Measurements from ENCODE around the gene LGALS9. TPM values are rescaled to one million over a fixed set of nuclear protein-coding genes. Genes with fewer than 3 reads are reported as not detected.

LGALS9 gene
- total and polyA plus RNA-seq, 2 experiments from 2014 or later = 3.2 to 4.1 TPM

DNA sequence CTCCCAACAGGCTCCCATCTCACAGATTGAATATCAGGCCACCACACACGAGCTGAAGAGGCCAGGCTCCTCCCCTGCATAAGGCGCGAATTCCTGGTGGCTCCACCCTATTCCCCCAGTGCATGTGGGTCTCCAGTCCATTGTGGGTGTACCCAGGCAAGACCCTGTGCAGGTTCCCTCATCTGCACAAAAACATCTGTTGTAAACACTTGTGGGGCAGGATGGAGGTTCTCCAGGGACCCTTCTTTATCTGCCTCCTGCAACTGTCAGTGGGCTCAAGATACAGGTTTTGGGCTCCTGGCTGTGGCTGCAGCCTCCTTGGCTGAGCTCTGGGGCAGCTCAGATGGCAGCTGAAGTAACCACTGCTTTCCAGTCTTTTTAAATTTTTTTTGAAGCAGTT lies 17.6 kb upstream of the LGALS9 start:
- Histone ChIP-seq H3K9me3 (ENCODE audit: low read depth) (no peaks in the 10 kb centered on the region), H3K4me3 (no peak overlapping the region), H3K27ac (no peak overlapping the region), H2AFZ (no peak overlapping the region), H3K4me2 (ENCODE audit: unreplicated experiment) (no peak overlapping the region), H3F3A (ENCODE audit: insufficient read depth) (no peaks in the 10 kb centered on the region), H3K9ac (no peak overlapping the region), H3K4me1 (ENCODE audit: insufficient read depth) (no peaks in the 10 kb centered on the region), H3K36me3 (ENCODE audit: low read depth) (no peaks in the 10 kb centered on the region), H3K9me2 (ENCODE audit: insufficient read depth) (no peaks in the 10 kb centered on the region), H4K20me1 (ENCODE audit: insufficient read depth) (no peaks in the 10 kb centered on the region), H3K79me2 (ENCODE audit: insufficient read depth) (no peaks in the 10 kb centered on the region), H3K27me3 (replicated peaks; ENCODE audit: insufficient read depth) (no peaks in the 10 kb centered on the region)
- TF ChIP-seq EZH2 (IDR thresholded peaks at IDR 0.05; ENCODE audit: insufficient read depth, poor library complexity, severe bottlenecking) (no peak), EZH2phosphoT487 (IDR thresholded peaks at IDR 0.05; ENCODE audit: insufficient read depth, low read depth) (no peak)
- no peak for DNase-seq
- in situ Hi-C loops (cut with MboI) = no loop called here
- WGBS, 2 experiments (ENCODE audit: low coverage in 1 of 2, low lambda C conversion rate in 2 of 2, missing lambda C conversion rate in 2 of 2) = 84 to 92% methylated on average over 3 of the region's 3 CpGs

- TF ChIP-seq EZH2phosphoT487 (IDR thresholded peaks at IDR 0.05; ENCODE audit: insufficient read depth, low read depth) (no peak), EZH2 (IDR thresholded peaks at IDR 0.05; ENCODE audit: insufficient read depth, poor library complexity, severe bottlenecking) (no peak)
- Histone ChIP-seq H3K9me2 (ENCODE audit: insufficient read depth) (no peaks in the 10 kb centered on the region), H3K9me3 (ENCODE audit: low read depth) (no peaks in the 10 kb centered on the region), H3K36me3 (ENCODE audit: low read depth) (no peaks in the 10 kb centered on the region), H3K4me1 (ENCODE audit: insufficient read depth) (no peaks in the 10 kb centered on the region), H3F3A (ENCODE audit: insufficient read depth) (no peaks in the 10 kb centered on the region), H3K4me2 (ENCODE audit: unreplicated experiment) (no peak overlapping the region), H3K9ac (no peak overlapping the region), H3K27ac (no peak overlapping the region), H3K79me2 (ENCODE audit: insufficient read depth) (no peaks in the 10 kb centered on the region), H3K4me3 (no peak overlapping the region), H2AFZ (no peak overlapping the region), H3K27me3 (replicated peaks; ENCODE audit: insufficient read depth) (no peaks in the 10 kb centered on the region), H4K20me1 (ENCODE audit: insufficient read depth) (no peaks in the 10 kb centered on the region)
- WGBS, 2 experiments (ENCODE audit: low coverage in 1 of 2, low lambda C conversion rate in 2 of 2, missing lambda C conversion rate in 2 of 2) = 95 to 100% methylated on average over 1 of the region's 1 CpG
- DNase-seq = no peak
- in situ Hi-C loops (cut with MboI) = no loop called here
Measured at GRCh38 chr17:27615121-27615520, 15.9 kb upstream of the LGALS9 start.

GRCh38 chr17:27616414-27616813 lies 14.6 kb upstream of the LGALS9 start:
- Histone ChIP-seq H3K9me2 (ENCODE audit: insufficient read depth) (no peaks in the 10 kb centered on the region), H3K4me2 (ENCODE audit: unreplicated experiment) (no peak overlapping the region), H3K36me3 (ENCODE audit: low read depth) (no peaks in the 10 kb centered on the region), H3K27ac (no peak overlapping the region), H3F3A (ENCODE audit: insufficient read depth) (no peaks in the 10 kb centered on the region), H3K9me3 (ENCODE audit: low read depth) (no peaks in the 10 kb centered on the region), H3K27me3 (replicated peaks; ENCODE audit: insufficient read depth) (no peaks in the 10 kb centered on the region), H3K4me1 (ENCODE audit: insufficient read depth) (no peaks in the 10 kb centered on the region), H4K20me1 (ENCODE audit: insufficient read depth) (no peaks in the 10 kb centered on the region), H3K79me2 (ENCODE audit: insufficient read depth) (no peaks in the 10 kb centered on the region), H3K9ac (no peak overlapping the region), H3K4me3 (no peak overlapping the region), H2AFZ (no peak overlapping the region)
- no peak for DNase-seq
- in situ Hi-C loops (cut with MboI) = no loop called here
- WGBS, 2 experiments (ENCODE audit: low coverage in 1 of 2, low lambda C conversion rate in 2 of 2, missing lambda C conversion rate in 2 of 2) = 86 to 91% methylated on average over 4 of the region's 4 CpGs
- TF ChIP-seq EZH2phosphoT487 (IDR thresholded peaks at IDR 0.05; ENCODE audit: insufficient read depth, low read depth) (no peak), EZH2 (IDR thresholded peaks at IDR 0.05; ENCODE audit: insufficient read depth, poor library complexity, severe bottlenecking) (no peak)

GRCh38 chr17:27618417-27618816 lies 12.6 kb upstream of the LGALS9 start:
- 92 to 97% methylated on average over 8 of the region's 8 CpGs for WGBS, 2 experiments (ENCODE audit: low coverage in 1 of 2, low lambda C conversion rate in 2 of 2, missing lambda C conversion rate in 2 of 2)
- H3K4me2 ChIP-seq (ENCODE audit: unreplicated experiment) = no peak overlapping the region
- no peak overlapping the region for H3K27ac ChIP-seq
- H3K27me3 ChIP-seq (replicated peaks; ENCODE audit: insufficient read depth) = no peaks in the 10 kb centered on the region
- in situ Hi-C loops (cut with MboI) = no loop called here
- H3K9ac ChIP-seq = no peak overlapping the region
- H3K4me3 ChIP-seq = no peak overlapping the region
- H3K9me3 ChIP-seq (ENCODE audit: low read depth) = no peaks in the 10 kb centered on the region
- H3K36me3 ChIP-seq (ENCODE audit: low read depth) = no peaks in the 10 kb centered on the region
- H4K20me1 ChIP-seq (ENCODE audit: insufficient read depth) = no peaks in the 10 kb centered on the region
- no peaks in the 10 kb centered on the region for H3F3A ChIP-seq (ENCODE audit: insufficient read depth)
- TF ChIP-seq EZH2 (IDR thresholded peaks at IDR 0.05; ENCODE audit: insufficient read depth, poor library complexity, severe bottlenecking) (no peak), EZH2phosphoT487 (IDR thresholded peaks at IDR 0.05; ENCODE audit: insufficient read depth, low read depth) (no peak)
- H3K9me2 ChIP-seq (ENCODE audit: insufficient read depth) = no peaks in the 10 kb centered on the region
- no peaks in the 10 kb centered on the region for H3K4me1 ChIP-seq (ENCODE audit: insufficient read depth)
- DNase-seq = no peak
- H2AFZ ChIP-seq = no peak overlapping the region
- H3K79me2 ChIP-seq (ENCODE audit: insufficient read depth) = no peaks in the 10 kb centered on the region

DNA sequence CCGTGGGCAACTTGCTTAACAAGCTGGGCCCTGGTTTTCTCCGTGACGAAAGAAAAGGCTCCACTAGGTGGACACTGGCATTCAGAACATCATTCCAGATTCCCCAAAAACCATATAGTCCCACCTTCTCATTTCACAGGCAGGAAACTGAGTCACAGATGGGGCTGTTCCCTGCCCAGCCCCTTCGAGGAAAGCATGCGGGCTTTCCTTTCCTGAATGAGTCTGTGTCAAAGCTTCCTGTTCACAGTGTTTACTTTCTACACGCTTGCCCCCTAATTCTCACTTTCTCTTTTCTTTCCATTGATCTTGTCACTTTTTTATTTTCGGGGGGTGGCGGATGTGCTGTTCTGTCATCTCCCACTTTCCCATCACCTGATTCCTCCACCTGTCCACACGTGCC lies 10.3 kb upstream of the LGALS9 start:
- Histone ChIP-seq H3K9me2 (ENCODE audit: insufficient read depth) (no peaks in the 10 kb centered on the region), H3K9me3 (ENCODE audit: low read depth) (no peaks in the 10 kb centered on the region), H3K4me3 (no peak overlapping the region), H3K79me2 (ENCODE audit: insufficient read depth) (no peaks in the 10 kb centered on the region), H3K27me3 (replicated peaks; ENCODE audit: insufficient read depth) (no peaks in the 10 kb centered on the region), H3K27ac (no peak overlapping the region), H3K36me3 (ENCODE audit: low read depth) (no peaks in the 10 kb centered on the region), H2AFZ (no peak overlapping the region), H3K9ac (no peak overlapping the region), H3K4me1 (ENCODE audit: insufficient read depth) (no peaks in the 10 kb centered on the region), H3K4me2 (ENCODE audit: unreplicated experiment) (no peak overlapping the region), H4K20me1 (ENCODE audit: insufficient read depth) (no peaks in the 10 kb centered on the region), H3F3A (ENCODE audit: insufficient read depth) (no peaks in the 10 kb centered on the region)
- 92 to 93% methylated on average over 9 of the region's 9 CpGs for WGBS, 2 experiments (ENCODE audit: low coverage in 1 of 2, low lambda C conversion rate in 2 of 2, missing lambda C conversion rate in 2 of 2)
- no peak for DNase-seq
- in situ Hi-C loops (cut with MboI) = loop anchor here (10.0 kb wide), 3 partner anchors 64 to 264 kb away; no protein-coding TSS in a partner anchor
- no peak for TF ChIP-seq EZH2phosphoT487 (IDR thresholded peaks at IDR 0.05; ENCODE audit: insufficient read depth, low read depth)
- no peak for TF ChIP-seq EZH2 (IDR thresholded peaks at IDR 0.05; ENCODE audit: insufficient read depth, poor library complexity, severe bottlenecking)
